ENCODE measurements around the gene SPHK2.

GRCh38 chr19:48673436-48674100, 54.3 kb downstream of the SPHK2 start:
- no peak for TF ChIP-seq EZH2 (IDR thresholded peaks at IDR 0.05)
- no peak for TF ChIP-seq SRF (IDR thresholded peaks at IDR 0.05; ENCODE audit: low read depth)
- no peak for TF ChIP-seq POLR2AphosphoS5 (IDR thresholded peaks at IDR 0.05; ENCODE audit: low read depth, low read length)
- TF ChIP-seq, protein P1, sequence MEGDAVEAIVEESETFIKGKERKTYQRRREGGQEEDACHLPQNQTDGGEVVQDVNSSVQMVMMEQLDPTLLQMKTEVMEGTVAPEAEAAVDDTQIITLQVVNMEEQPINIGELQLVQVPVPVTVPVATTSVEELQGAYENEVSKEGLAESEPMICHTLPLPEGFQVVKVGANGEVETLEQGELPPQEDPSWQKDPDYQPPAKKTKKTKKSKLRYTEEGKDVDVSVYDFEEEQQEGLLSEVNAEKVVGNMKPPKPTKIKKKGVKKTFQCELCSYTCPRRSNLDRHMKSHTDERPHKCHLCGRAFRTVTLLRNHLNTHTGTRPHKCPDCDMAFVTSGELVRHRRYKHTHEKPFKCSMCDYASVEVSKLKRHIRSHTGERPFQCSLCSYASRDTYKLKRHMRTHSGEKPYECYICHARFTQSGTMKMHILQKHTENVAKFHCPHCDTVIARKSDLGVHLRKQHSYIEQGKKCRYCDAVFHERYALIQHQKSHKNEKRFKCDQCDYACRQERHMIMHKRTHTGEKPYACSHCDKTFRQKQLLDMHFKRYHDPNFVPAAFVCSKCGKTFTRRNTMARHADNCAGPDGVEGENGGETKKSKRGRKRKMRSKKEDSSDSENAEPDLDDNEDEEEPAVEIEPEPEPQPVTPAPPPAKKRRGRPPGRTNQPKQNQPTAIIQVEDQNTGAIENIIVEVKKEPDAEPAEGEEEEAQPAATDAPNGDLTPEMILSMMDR (IDR thresholded peaks at IDR 0.05 in 2 of 3, conservative IDR thresholded peaks at IDR 0.05 in 1 of 3; ENCODE audit: borderline replicate concordance in 1 of 3, insufficient read depth in 1 of 3, low read depth in 2 of 3, low read length in 2 of 3) = no peak
- TF ChIP-seq EZH2phosphoT487 (IDR thresholded peaks at IDR 0.05; ENCODE audit: borderline replicate concordance) = no peak
- TF ChIP-seq JUND (IDR thresholded peaks at IDR 0.05) = no peak
- no peak for TF ChIP-seq POLR2A (IDR thresholded peaks at IDR 0.05; ENCODE audit: borderline replicate concordance, extremely low read depth, insufficient read depth, insufficient read length)
- no peak for TF ChIP-seq MAX (IDR thresholded peaks at IDR 0.05)
- TF ChIP-seq FOSL1 (IDR thresholded peaks at IDR 0.05; ENCODE audit: low read depth) = no peak
- TF ChIP-seq SIN3A (IDR thresholded peaks at IDR 0.05; ENCODE audit: low read depth) = no peak
- TF ChIP-seq ELF1 (IDR thresholded peaks at IDR 0.05; ENCODE audit: borderline replicate concordance, low read depth) = no peak
